Smooth muscle cell (in vitro differentiated cells): ENCODE measurements around the gene KLRC4. TPM values are rescaled to one million over a fixed set of nuclear protein-coding genes. Genes with fewer than 3 reads are reported as not detected.
"Not testable (repeated sequence)": the region's sequence is repeated elsewhere in the genome, so short reads cannot be mapped to it uniquely, and the experiment has no call there.

Source experiments
- DNase-seq: peaks from one replicate; lab custom pipeline; 2025; ENCODE audit not compliant: unreplicated experiment; lab: John Stamatoyannopoulos, UW
- H2AFZ ChIP-seq: fragments of 200-600 bp; sonication (generic); 2 replicates; pipeline ENCODE4 v1.6.0; 2016; ENCODE audit warnings: antibody characterized with exemption, low read depth, mild to moderate bottlenecking
- H3F3A ChIP-seq: fragments of 200-600 bp; sonication (generic); 2 replicates; pipeline ENCODE4 v1.6.0; 2017; ENCODE audit warnings: antibody characterized with exemption, low read depth
- H3K27ac ChIP-seq: fragments of 200-600 bp; sonication (generic); 2 replicates; pipeline ENCODE4 v1.5.1; 2016; ENCODE audit warnings: low read depth, mild to moderate bottlenecking
- H3K27me3 ChIP-seq: fragments of 200-600 bp; sonication (generic); 2 replicates; pipeline ENCODE4 v1.6.1; 2016; ENCODE audit warnings: low read depth, mild to moderate bottlenecking
- H3K36me3 ChIP-seq: fragments of 200-600 bp; sonication (generic); 2 replicates; pipeline ENCODE4 v1.5.1; 2016; ENCODE audit warnings: low read depth
- H3K4me1 ChIP-seq: fragments of 200-600 bp; sonication (generic); 2 replicates; pipeline ENCODE4 v1.5.1; 2016; ENCODE audit warnings: low read depth
- H3K4me2 ChIP-seq: fragments of 200-600 bp; sonication (generic); 2 replicates; pipeline ENCODE4 v1.6.0; 2016; ENCODE audit warnings: mild to moderate bottlenecking
- H3K4me3 ChIP-seq: fragments of 200-600 bp; sonication (generic); 2 replicates; pipeline ENCODE4 v1.5.1; 2016; ENCODE audit warnings: mild to moderate bottlenecking
- H3K79me2 ChIP-seq: fragments of 200-600 bp; sonication (generic); 2 replicates; pipeline ENCODE4 v1.6.0; 2016; ENCODE audit warnings: low read depth, mild to moderate bottlenecking
- H3K9ac ChIP-seq: fragments of 200-600 bp; sonication (generic); 2 replicates; pipeline ENCODE4 v1.6.0; 2016; ENCODE audit warnings: low read depth
- H3K9me3 ChIP-seq: fragments of 200-600 bp; sonication (generic); replicated peaks from 2 replicates; pipeline ENCODE4 v1.5.1; 2016; ENCODE audit warnings: low read depth
- H4K20me1 ChIP-seq: fragments of 200-600 bp; sonication (generic); 2 replicates; pipeline ENCODE4 v1.6.0; 2016; ENCODE audit warnings: low read depth
- CTCF ChIP-seq: fragments of 200-600 bp; sonication (generic); IDR thresholded peaks from 2 replicates; pipeline ENCODE4 v1.5.1; 2017; ENCODE audit warnings: borderline replicate concordance, mild to moderate bottlenecking, antibody characterized with exemption; ENCODE audit not compliant: insufficient read depth, poor library complexity, severe bottlenecking
- WGBS: methylation state at CpG from one replicate; pipeline ENCODE4 v1.1.7; 2016; ENCODE audit warnings: low lambda C conversion rate; 5-methylcytosine and 5-hydroxymethylcytosine counted together
- polyA plus RNA-seq: library from polyadenylated mRNA; unstranded; fragments of >200 nt; fragmentation: Nextera tagmentation; extraction: Ambion mirVana; gene quantifications from 2 replicates; pipeline ENCODE4 v1.2.1, GENCODE V29; 2016
- total RNA-seq: library from RNA; depleted of rRNA; stranded (reverse); fragments of >200 nt; gene quantifications from 2 replicates; pipeline ENCODE4 v1.2.3, GENCODE V29; 2014

Gene KLRC4
- total and polyA plus RNA-seq, 2 experiments from 2014 or later: not detected

DNA sequence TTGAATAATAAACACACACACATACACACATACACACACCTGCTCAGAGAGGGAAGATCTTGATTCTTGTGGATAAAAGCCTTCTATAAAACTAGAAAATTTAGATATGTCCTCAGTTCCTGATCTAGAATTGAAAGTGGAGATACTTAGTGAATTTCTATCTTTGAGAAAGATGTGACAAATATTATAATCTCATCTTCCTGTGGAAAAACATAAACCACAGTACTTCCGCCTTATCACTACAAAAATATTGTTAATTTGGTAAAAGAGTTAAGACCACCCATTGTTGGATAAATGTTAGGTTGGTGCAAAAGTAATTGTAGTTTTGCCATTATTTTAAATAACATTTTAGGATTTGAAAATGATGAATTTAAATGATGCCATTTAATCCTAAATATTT lies 19.7 kb downstream of the KLRC4 start, which contains the start of gene KLRK1:
Gene KLRK1 (minus strand): TSS at position 138 of the 400 bp plus-strand sequence. CDS start 1,231 bp downstream, outside the sequence.
- H3K79me2 ChIP-seq: no peaks in the 10 kb centered on the region
- no peak within 1 kb of the TSS for H3K4me2 ChIP-seq
- H3F3A ChIP-seq: no peaks in the 10 kb centered on the region
- no peak within 1 kb of the TSS for H3K9ac ChIP-seq
- H3K27ac ChIP-seq: no peak within 1 kb of the TSS
- peaks cover 5% of the 10 kb centered on the region for H3K4me1 ChIP-seq
- H4K20me1 ChIP-seq: no peaks in the 10 kb centered on the region
- H3K27me3 ChIP-seq: no peaks in the 10 kb centered on the region
- WGBS: 91% methylated on average over 1 of the region's 1 CpG
- no peak within 1 kb of the TSS for H3K4me3 ChIP-seq
- TF ChIP-seq CTCF: no peak
- no peaks in the 10 kb centered on the region for H3K36me3 ChIP-seq
- DNase-seq: no peak
- no peaks in the 10 kb centered on the region for H3K9me3 ChIP-seq
- H2AFZ ChIP-seq: no peak within 1 kb of the TSS

DNA sequence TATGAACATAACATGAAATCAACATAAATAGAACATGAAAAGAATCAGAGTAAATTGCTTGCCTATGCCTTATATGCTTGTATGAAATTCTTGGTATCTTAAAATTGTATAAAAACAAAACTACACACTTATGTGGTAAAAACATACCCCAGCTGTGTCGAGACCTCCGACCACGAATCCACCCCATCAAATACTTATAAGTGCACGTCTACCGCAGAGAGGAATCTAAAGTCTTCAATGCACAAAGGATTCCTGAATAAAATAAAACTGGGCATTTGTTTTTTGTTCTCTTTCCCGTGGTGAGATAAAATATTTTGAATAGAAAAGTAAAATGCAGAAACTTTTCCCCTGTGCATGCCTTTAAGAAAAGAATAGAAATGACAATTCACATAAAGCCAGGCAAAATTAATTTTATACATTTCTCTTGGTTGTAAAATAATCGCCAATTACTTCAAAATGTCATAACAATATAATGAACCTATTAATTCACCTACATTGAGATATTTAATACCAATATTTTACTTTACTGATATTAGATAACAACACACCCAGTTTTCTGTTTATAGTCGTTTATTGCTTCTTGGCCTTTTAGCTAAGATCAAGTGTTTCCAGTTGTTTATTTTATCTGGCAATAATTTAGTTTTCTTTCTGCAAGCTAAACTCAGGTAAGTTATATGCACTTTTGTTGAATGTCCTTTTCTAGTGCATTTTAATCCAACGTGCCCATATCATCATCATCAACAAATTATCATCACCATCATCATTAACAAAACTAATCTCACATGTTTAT lies 20.7 kb downstream of the KLRC4 start:
- Histone ChIP-seq H3K9ac (no peak overlapping the region), H3K27ac (no peak overlapping the region), H3K27me3 (no peaks in the 10 kb centered on the region), H3K36me3 (no peaks in the 10 kb centered on the region), H2AFZ (no peak overlapping the region), H3K9me3 (no peaks in the 10 kb centered on the region), H3K4me2 (no peak overlapping the region), H4K20me1 (no peaks in the 10 kb centered on the region), H3K4me3 (no peak overlapping the region), H3F3A (no peaks in the 10 kb centered on the region), H3K79me2 (no peaks in the 10 kb centered on the region), H3K4me1 (peaks cover 5% of the 10 kb centered on the region)
- DNase-seq: no peak
- TF ChIP-seq CTCF: no peak
- WGBS: 85% methylated on average over 9 of the region's 9 CpGs

GRCh38 chr12:10387498-10387897 lies 22.1 kb downstream of the KLRC4 start:
- H3K27me3 ChIP-seq, H2AFZ ChIP-seq, H3K9ac ChIP-seq, H3K27ac ChIP-seq, H3K4me1 ChIP-seq, DNase-seq, H3K9me3 ChIP-seq, H3K4me2 ChIP-seq, H3K79me2 ChIP-seq, H3K4me3 ChIP-seq, H3K36me3 ChIP-seq, H4K20me1 ChIP-seq, H3F3A ChIP-seq: not testable (repeated sequence)
- 96% methylated on average over 6 of the region's 6 CpGs for WGBS

GRCh38 chr12:10386857-10387256 lies 22.7 kb downstream of the KLRC4 start:
- WGBS: 73% methylated on average over 1 of the region's 1 CpG
- H3K4me1 ChIP-seq: no peaks in the 10 kb centered on the region

More at GRCh38 chr12:10386857-10387256, 22.7 kb downstream of the KLRC4 start:
- no peak for DNase-seq
- TF ChIP-seq CTCF: no peak
- Histone ChIP-seq H3K27ac (no peak overlapping the region), H3K4me3 (no peak overlapping the region), H3K36me3 (no peaks in the 10 kb centered on the region), H2AFZ (no peak overlapping the region), H3K79me2 (no peaks in the 10 kb centered on the region), H3K4me2 (no peak overlapping the region), H3K9ac (no peak overlapping the region), H3K9me3 (no peaks in the 10 kb centered on the region), H4K20me1 (no peaks in the 10 kb centered on the region), H3F3A (no peaks in the 10 kb centered on the region), H3K27me3 (no peaks in the 10 kb centered on the region)
